DND-41 (cell line): ENCODE data around the gene SEC22A.

ENCODE experiments used
- ATAC-seq: fragments of 200-7000 bp; cut with Tn5 transposase; 3 replicates; pipeline ENCODE4 v1.9.1; 2021; ENCODE audit warnings: low read depth; ENCODE audit not compliant: insufficient read depth
- DNase-seq: peaks from one replicate; pipeline ENCODE4 v3.0.0-alpha.2; 2020
- H2AFZ ChIP-seq: 2 replicates; pipeline ENCODE4 v1.6.0; 2012; ENCODE audit warnings: low read depth, low read length
- H3K27ac ChIP-seq: 2 replicates; pipeline ENCODE4 v1.5.1; 2012; ENCODE audit warnings: low read length, inconsistent platforms
- H3K27me3 ChIP-seq: fragments of 200-600 bp; sonication (generic); 2 replicates; pipeline ENCODE4 v1.6.0; 2012; ENCODE audit warnings: low read length, mild to moderate bottlenecking, inconsistent platforms; ENCODE audit not compliant: insufficient read depth, poor library complexity
- H3K36me3 ChIP-seq: 2 replicates; pipeline ENCODE4 v1.5.1; 2012; ENCODE audit warnings: low read length, inconsistent platforms; ENCODE audit not compliant: insufficient read depth
- H3K4me1 ChIP-seq: 2 replicates; pipeline ENCODE4 v1.5.1; 2012; ENCODE audit warnings: mild to moderate bottlenecking, low read length; ENCODE audit not compliant: insufficient read depth
- H3K4me2 ChIP-seq: 2 replicates; pipeline ENCODE4 v1.6.0; 2012; ENCODE audit warnings: mild to moderate bottlenecking, moderate library complexity, low read length, inconsistent platforms; ENCODE audit not compliant: insufficient read depth
- H3K4me3 ChIP-seq, 2 experiments: fragments of 200-600 bp in 1 of 2; shearing (Covaris generic) in 1 of 2; 2 replicates each; pipeline ENCODE4 v1.5.1; 2012 to 2016; ENCODE audit warnings: inconsistent platforms in 2 of 2, low read length in 2 of 2, mild to moderate bottlenecking in 2 of 2, low read depth in 1 of 2, moderate library complexity in 1 of 2
- H3K79me2 ChIP-seq: 2 replicates; pipeline ENCODE4 v1.6.0; 2012; ENCODE audit warnings: low read length, inconsistent platforms; ENCODE audit not compliant: insufficient read depth
- H3K9ac ChIP-seq: 2 replicates; pipeline ENCODE4 v1.6.0; 2012; ENCODE audit warnings: low read depth, mild to moderate bottlenecking, inconsistent platforms, low read length, moderate library complexity
- H3K9me3 ChIP-seq: 2 replicates; pipeline ENCODE4 v1.5.1; 2012; ENCODE audit warnings: low read length, moderate library complexity, mild to moderate bottlenecking, inconsistent platforms; ENCODE audit not compliant: insufficient read depth, severe bottlenecking
- H4K20me1 ChIP-seq: 2 replicates; pipeline ENCODE4 v1.6.0; 2012; ENCODE audit warnings: low read length; ENCODE audit not compliant: insufficient read depth
- CTCF ChIP-seq: IDR thresholded peaks from 2 replicates; pipeline ENCODE4 v1.5.1; 2012; ENCODE audit warnings: borderline replicate concordance, low read length, moderate library complexity, mild to moderate bottlenecking; ENCODE audit not compliant: poor library complexity, severe bottlenecking; ENCODE audit errors: extremely low read depth
- EZH2 ChIP-seq: IDR thresholded peaks from 3 replicates; pipeline ENCODE4 v1.6.1; 2012; ENCODE audit warnings: borderline replicate concordance, low read depth, mild to moderate bottlenecking, moderate library complexity, low read length, inconsistent platforms; ENCODE audit not compliant: severe bottlenecking

Gene SEC22A

GRCh38 chr3:123201557-123202427 lies at the start of gene SEC22A:
TSS of gene SEC22A (plus strand) at chr3:123201943. CDS start at chr3:123209218, 7,275 bp downstream.
- Histone ChIP-seq H2AFZ (peak within 1 kb of the TSS; percentile 100), H3K36me3 (no peaks in the 10 kb centered on the region), H3K9ac (peak within 1 kb of the TSS; percentile 83), H3K9me3 (no peaks in the 10 kb centered on the region), H3K4me3 (peak within 1 kb of the TSS; percentile 68 to 87), H3K27ac (peak within 1 kb of the TSS; percentile 80), H3K79me2 (peaks cover 38% of the 10 kb centered on the region), H4K20me1 (no peaks in the 10 kb centered on the region), H3K4me2 (peak within 1 kb of the TSS; percentile 89), H3K27me3 (no peaks in the 10 kb centered on the region), H3K4me1 (peaks cover 28% of the 10 kb centered on the region)
- peak; percentile 98 for DNase-seq
- TF ChIP-seq CTCF (no peak), EZH2 (no peak)
- ATAC-seq: peak; percentile 99

GRCh38 chr3:123152687-123153086 lies 49.1 kb upstream of the SEC22A start:
- no peak overlapping the region for H3K4me2 ChIP-seq
- H3K36me3 ChIP-seq: peaks cover 51% of the 10 kb centered on the region; the same call in 1 of the 2 replicates
- H3K9ac ChIP-seq: no peak overlapping the region
- no peaks in the 10 kb centered on the region for H3K9me3 ChIP-seq
- no peaks in the 10 kb centered on the region for H3K79me2 ChIP-seq
- H4K20me1 ChIP-seq: no peaks in the 10 kb centered on the region
- no peak for TF ChIP-seq EZH2
- no peak for TF ChIP-seq CTCF
- H3K4me3 ChIP-seq: no peak overlapping the region
- no peaks in the 10 kb centered on the region for H3K27me3 ChIP-seq
- H3K4me1 ChIP-seq: no peaks in the 10 kb centered on the region
- H2AFZ ChIP-seq: no peak overlapping the region
- no peak for ATAC-seq
- H3K27ac ChIP-seq: no peak overlapping the region
- no peak for DNase-seq

GRCh38 chr3:123153125-123154019 lies 48.4 kb upstream of the SEC22A start:
- Histone ChIP-seq H3K4me2 (no peak overlapping the region), H3K36me3 (peaks cover 45% of the 10 kb centered on the region; the same call in 1 of the 2 replicates), H4K20me1 (no peaks in the 10 kb centered on the region), H2AFZ (no peak overlapping the region), H3K9ac (no peak overlapping the region), H3K27ac (no peak overlapping the region), H3K9me3 (no peaks in the 10 kb centered on the region), H3K27me3 (no peaks in the 10 kb centered on the region), H3K79me2 (no peaks in the 10 kb centered on the region), H3K4me3 (no peak overlapping the region), H3K4me1 (no peaks in the 10 kb centered on the region)
- no peak for ATAC-seq
- no peak for DNase-seq
- no peak for TF ChIP-seq EZH2
- no peak for TF ChIP-seq CTCF
